NCI-H226 (cell line): ENCODE results near the gene CCDC154.
"Not testable (repeated sequence)": the region's sequence is repeated elsewhere in the genome, so short reads cannot be mapped to it uniquely, and the experiment has no call there.

Experiments
- DNase-seq: peaks from one replicate; pipeline ENCODE4 v3.0.0-alpha.2; 2015

The CCDC154 gene

GRCh38 chr16:1474082-1474795 lies 29.9 kb upstream of the CCDC154 start:
- DNase-seq: no peak

GRCh38 chr16:1472974-1473373 lies 28.6 kb upstream of the CCDC154 start:
- DNase-seq: no peak

- DNase-seq: no peak
Observed at GRCh38 chr16:1471569-1472194, 27.3 kb upstream of the CCDC154 start.

GRCh38 chr16:1470481-1471251 lies 26.3 kb upstream of the CCDC154 start:
- DNase-seq: no peak

- no peak for DNase-seq
Observed at GRCh38 chr16:1469693-1470201, 25.4 kb upstream of the CCDC154 start.

GRCh38 chr16:1469141-1469540 lies 24.8 kb upstream of the CCDC154 start:
- DNase-seq: not testable (repeated sequence)

GRCh38 chr16:1468426-1468810 lies 24.1 kb upstream of the CCDC154 start:
- no peak for DNase-seq

GRCh38 chr16:1466968-1467521 lies 22.7 kb upstream of the CCDC154 start:
- DNase-seq: no peak

- DNase-seq: no peak
Observed at GRCh38 chr16:1466054-1466453, 21.7 kb upstream of the CCDC154 start.

- DNase-seq: no peak
Observed at GRCh38 chr16:1465567-1465915, 21.2 kb upstream of the CCDC154 start.

- no peak for DNase-seq
Observed at GRCh38 chr16:1464894-1465566, 20.7 kb upstream of the CCDC154 start.

GRCh38 chr16:1464196-1464893 lies 20.0 kb upstream of the CCDC154 start:
- DNase-seq: no peak

GRCh38 chr16:1461146-1461545 lies 16.8 kb upstream of the CCDC154 start:
- DNase-seq: no peak

- no peak for DNase-seq
Observed at GRCh38 chr16:1460602-1461138, 16.3 kb upstream of the CCDC154 start.

GRCh38 chr16:1459967-1460366 lies 15.6 kb upstream of the CCDC154 start:
- DNase-seq: no peak

- no peak for DNase-seq
Observed at GRCh38 chr16:1458977-1459341, 14.6 kb upstream of the CCDC154 start.

- DNase-seq: no peak
Observed at GRCh38 chr16:1458336-1458976, 14.1 kb upstream of the CCDC154 start.

- no peak for DNase-seq
Observed at GRCh38 chr16:1457489-1458245, 13.3 kb upstream of the CCDC154 start.

GRCh38 chr16:1456951-1457350 lies 12.6 kb upstream of the CCDC154 start:
- no peak for DNase-seq
